ENCODE measurements around the gene ERC1.

- TF ChIP-seq CTCF (conservative IDR thresholded peaks at IDR 0.05; ENCODE audit: low read depth, low read length) (no peak), RFX5 (IDR thresholded peaks at IDR 0.05; ENCODE audit: low read depth, low read length) (no peak), RCOR1 (IDR thresholded peaks at IDR 0.05; ENCODE audit: insufficient replicate concordance, low read length) (no peak), SMC3 (IDR thresholded peaks at IDR 0.05; ENCODE audit: low read depth, low read length) (no peak), USF2 (IDR thresholded peaks at IDR 0.05; ENCODE audit: low read depth, low read length) (no peak), NFE2L2 (IDR thresholded peaks at IDR 0.05; ENCODE audit: low read depth, low read length) (no peak), POLR2A (IDR thresholded peaks at IDR 0.05; ENCODE audit: low read depth, low read length) (no peak), RAD21 (IDR thresholded peaks at IDR 0.05; ENCODE audit: low read length) (no peak)
These were observed 379.0 kb downstream of the ERC1 start for GRCh38 chr12:1369938-1370500.
